NCI-H2171 (cell line): Measurements from ENCODE around the gene CARD18.
"Not testable (repeated sequence)": the region's sequence is repeated elsewhere in the genome, so short reads cannot be mapped to it uniquely, and the experiment has no call there.

Source experiments
- DNase-seq: peaks from one replicate; lab custom pipeline; 2025; lab: John Stamatoyannopoulos, UW

The CARD18 gene

GRCh38 chr11:105132716-105133511 is 6.7 kb downstream of the CARD18 start:
- DNase-seq = no peak

- DNase-seq = no peak
These were observed 9.3 kb downstream of the CARD18 start for GRCh38 chr11:105130189-105130813.

GRCh38 chr11:105124756-105125155 is 14.8 kb downstream of the CARD18 start:
- no peak for DNase-seq

GRCh38 chr11:105111145-105111944 is 28.2 kb downstream of the CARD18 start:
- DNase-seq = no peak

GRCh38 chr11:105110688-105111030 is 28.9 kb downstream of the CARD18 start:
- no peak for DNase-seq

- no peak for DNase-seq
These were observed 29.5 kb downstream of the CARD18 start for GRCh38 chr11:105109855-105110687.

GRCh38 chr11:105109321-105109720 is 30.2 kb downstream of the CARD18 start:
- no peak for DNase-seq

- no peak for DNase-seq
These were observed 31.3 kb downstream of the CARD18 start for GRCh38 chr11:105108247-105108646.

GRCh38 chr11:105107226-105107825 is 32.2 kb downstream of the CARD18 start:
- not testable (repeated sequence) for DNase-seq

GRCh38 chr11:105106140-105106539 is 33.4 kb downstream of the CARD18 start:
- DNase-seq = no peak

- no peak for DNase-seq
These were observed 35.3 kb downstream of the CARD18 start for GRCh38 chr11:105104292-105104691.

- no peak for DNase-seq
These were observed 36.2 kb downstream of the CARD18 start for GRCh38 chr11:105103336-105103735.

- DNase-seq = not testable (repeated sequence)
These were observed 37.4 kb downstream of the CARD18 start for GRCh38 chr11:105102079-105102581.

GRCh38 chr11:105100981-105101630 is 38.5 kb downstream of the CARD18 start:
- DNase-seq = no peak

- no peak for DNase-seq
These were observed 39.4 kb downstream of the CARD18 start for GRCh38 chr11:105100206-105100605.

- not testable (repeated sequence) for DNase-seq
These were observed 40.0 kb downstream of the CARD18 start for GRCh38 chr11:105099594-105099993.

- DNase-seq = no peak
These were observed 47.0 kb downstream of the CARD18 start for GRCh38 chr11:105092256-105093239.
